ENCODE results near the gene NOBOX.
A peak's percentile ranks its signal among the peaks of the same experiment; 100 is the strongest.
"Not testable (repeated sequence)": the region's sequence is repeated elsewhere in the genome, so short reads cannot be mapped to it uniquely, and the experiment has no call there.

The NOBOX gene

GRCh38 chr7:144379776-144380384 is 23.6 kb downstream of the NOBOX start:
- DNase-seq, result no peak
- peaks cover 10% of the 10 kb centered on the region for H3K4me1 Mint-ChIP-seq
- H3K4me3 Mint-ChIP-seq, result no peak overlapping the region
- TF ChIP-seq CTCF (IDR thresholded peaks at IDR 0.05), result no peak
- H3K36me3 Mint-ChIP-seq (ENCODE audit: low read depth), result peaks cover 18% of the 10 kb centered on the region
- H3K27me3 Mint-ChIP-seq (ENCODE audit: low read depth, poor library complexity), result no peaks in the 10 kb centered on the region
- H3K27ac Mint-ChIP-seq, result no peak overlapping the region
- no peaks in the 10 kb centered on the region for H3K9me3 Mint-ChIP-seq

- H3K36me3 Mint-ChIP-seq (ENCODE audit: low read depth), result peaks cover 18% of the 10 kb centered on the region
- no peak for DNase-seq
- no peak overlapping the region for H3K27ac Mint-ChIP-seq
- no peaks in the 10 kb centered on the region for H3K4me1 Mint-ChIP-seq
- H3K27me3 Mint-ChIP-seq (ENCODE audit: low read depth, poor library complexity), result no peaks in the 10 kb centered on the region
- TF ChIP-seq CTCF (IDR thresholded peaks at IDR 0.05), result no peak
- no peaks in the 10 kb centered on the region for H3K9me3 Mint-ChIP-seq
- H3K4me3 Mint-ChIP-seq, result no peak overlapping the region
Observed at GRCh38 chr7:144378651-144379050, 24.8 kb downstream of the NOBOX start.

- not testable (repeated sequence) for H3K4me1 Mint-ChIP-seq
Observed at GRCh38 chr7:144369221-144369620, 34.3 kb downstream of the NOBOX start.

GRCh38 chr7:144367250-144367649 is 36.2 kb downstream of the NOBOX start:
- not testable (repeated sequence) for H3K27ac Mint-ChIP-seq; H3K4me3 Mint-ChIP-seq; H3K4me1 Mint-ChIP-seq; H3K36me3 Mint-ChIP-seq (ENCODE audit: low read depth); H3K9me3 Mint-ChIP-seq; H3K27me3 Mint-ChIP-seq (ENCODE audit: low read depth, poor library complexity); DNase-seq

More at GRCh38 chr7:144369221-144369620, 34.3 kb downstream of the NOBOX start:
- H3K9me3 Mint-ChIP-seq; H3K27me3 Mint-ChIP-seq (ENCODE audit: low read depth, poor library complexity); H3K36me3 Mint-ChIP-seq (ENCODE audit: low read depth); DNase-seq; H3K4me3 Mint-ChIP-seq; H3K27ac Mint-ChIP-seq: not testable (repeated sequence)

- not testable (repeated sequence) for H3K27me3 Mint-ChIP-seq (ENCODE audit: low read depth, poor library complexity); H3K9me3 Mint-ChIP-seq; DNase-seq; H3K4me1 Mint-ChIP-seq; H3K27ac Mint-ChIP-seq; H3K36me3 Mint-ChIP-seq (ENCODE audit: low read depth); H3K4me3 Mint-ChIP-seq
Observed at GRCh38 chr7:144365523-144365922, 38.0 kb downstream of the NOBOX start.

GRCh38 chr7:144362061-144362460 is 41.4 kb downstream of the NOBOX start:
- not testable (repeated sequence) for H3K4me3 Mint-ChIP-seq; DNase-seq; H3K4me1 Mint-ChIP-seq; H3K27me3 Mint-ChIP-seq (ENCODE audit: low read depth, poor library complexity); H3K36me3 Mint-ChIP-seq (ENCODE audit: low read depth); H3K9me3 Mint-ChIP-seq; H3K27ac Mint-ChIP-seq

GRCh38 chr7:144356860-144357259 is 46.6 kb downstream of the NOBOX start:
- H3K36me3 Mint-ChIP-seq (ENCODE audit: low read depth); H3K27me3 Mint-ChIP-seq (ENCODE audit: low read depth, poor library complexity); H3K9me3 Mint-ChIP-seq; H3K27ac Mint-ChIP-seq; H3K4me3 Mint-ChIP-seq; DNase-seq: not testable (repeated sequence)
- peaks cover 15% of the 10 kb centered on the region for H3K4me1 Mint-ChIP-seq

GRCh38 chr7:144356185-144356584 is 47.3 kb downstream of the NOBOX start:
- H3K4me3 Mint-ChIP-seq; H3K27ac Mint-ChIP-seq; H3K27me3 Mint-ChIP-seq (ENCODE audit: low read depth, poor library complexity); DNase-seq; H3K36me3 Mint-ChIP-seq (ENCODE audit: low read depth); H3K9me3 Mint-ChIP-seq: not testable (repeated sequence)
- peaks cover 15% of the 10 kb centered on the region for H3K4me1 Mint-ChIP-seq

- H3K27me3 Mint-ChIP-seq (ENCODE audit: low read depth, poor library complexity); H3K36me3 Mint-ChIP-seq (ENCODE audit: low read depth); H3K9me3 Mint-ChIP-seq; DNase-seq: not testable (repeated sequence)
- Mint-ChIP-seq H3K4me3 (peak within 1 kb of the TSS; percentile 90), H3K27ac (peak within 1 kb of the TSS; percentile 62), H3K4me1 (peaks cover 15% of the 10 kb centered on the region)
Observed at GRCh38 chr7:144355176-144355822, 48.2 kb downstream of the NOBOX start, which contains the start of gene ARHGEF5. ARHGEF5 (plus strand) TSS chr7:144355402; CDS start chr7:144362670, 7,268 bp downstream.

GRCh38 chr7:144351667-144352066 is 51.8 kb downstream of the NOBOX start:
- not testable (repeated sequence) for H3K36me3 Mint-ChIP-seq (ENCODE audit: low read depth); H3K9me3 Mint-ChIP-seq; DNase-seq; H3K27me3 Mint-ChIP-seq (ENCODE audit: low read depth, poor library complexity); H3K27ac Mint-ChIP-seq; H3K4me3 Mint-ChIP-seq
- H3K4me1 Mint-ChIP-seq, result peaks cover 15% of the 10 kb centered on the region

GRCh38 chr7:144348625-144349024 is 54.9 kb downstream of the NOBOX start:
- H3K36me3 Mint-ChIP-seq (ENCODE audit: low read depth); H3K27ac Mint-ChIP-seq; H3K4me1 Mint-ChIP-seq; H3K9me3 Mint-ChIP-seq; DNase-seq; H3K27me3 Mint-ChIP-seq (ENCODE audit: low read depth, poor library complexity); H3K4me3 Mint-ChIP-seq: not testable (repeated sequence)
